Dermis blood vessel endothelial cell (primary cell): ENCODE results near the gene CYP4B1. TPM values are rescaled to one million over a fixed set of nuclear protein-coding genes. Genes with fewer than 3 reads are reported as not detected.
"Not testable (repeated sequence)": the region's sequence is repeated elsewhere in the genome, so short reads cannot be mapped to it uniquely, and the experiment has no call there.

Source experiments
- DNase-seq: peaks from one replicate; pipeline ENCODE4 v3.0.0; 2010
- total RNA-seq: library from RNA; depleted of rRNA; stranded (reverse); fragments of >200 nt; gene quantifications from 2 replicates; pipeline ENCODE4 v1.2.3, GENCODE V29; 2014

The CYP4B1 gene
- total RNA-seq = 0.17 TPM in 1 of 2 replicates, not detected in the other

GRCh38 chr1:46798810-46799209, at the start of gene CYP4B1:
CYP4B1 (plus strand) TSS chr1:46799046; CDS start chr1:46799082, 36 bp downstream.
- no peak for DNase-seq

GRCh38 chr1:46749404-46749803, 49.4 kb upstream of the CYP4B1 start:
- no peak for DNase-seq

- DNase-seq = no peak
Observed at GRCh38 chr1:46749921-46750404, 48.9 kb upstream of the CYP4B1 start.

DNA sequence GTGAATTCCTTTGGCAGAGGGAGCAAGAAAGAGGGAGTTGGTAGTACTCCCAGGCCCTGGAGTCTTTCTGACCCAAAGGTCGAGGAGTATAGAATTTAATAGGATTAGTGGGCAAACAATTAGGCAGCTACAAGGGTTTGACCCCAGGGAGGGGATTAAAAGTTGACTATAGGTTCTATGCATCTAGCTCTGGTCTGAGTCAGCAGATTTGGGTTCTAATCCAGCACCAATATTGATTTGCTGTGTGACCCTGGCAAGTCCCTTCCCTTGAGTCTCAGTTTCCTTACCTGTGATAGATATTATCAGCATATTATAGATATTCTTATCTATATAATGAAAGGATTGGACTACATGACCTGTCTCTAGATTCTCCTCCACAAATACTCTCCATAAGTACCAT, 44.9 kb upstream of the CYP4B1 start:
- no peak for DNase-seq

DNA sequence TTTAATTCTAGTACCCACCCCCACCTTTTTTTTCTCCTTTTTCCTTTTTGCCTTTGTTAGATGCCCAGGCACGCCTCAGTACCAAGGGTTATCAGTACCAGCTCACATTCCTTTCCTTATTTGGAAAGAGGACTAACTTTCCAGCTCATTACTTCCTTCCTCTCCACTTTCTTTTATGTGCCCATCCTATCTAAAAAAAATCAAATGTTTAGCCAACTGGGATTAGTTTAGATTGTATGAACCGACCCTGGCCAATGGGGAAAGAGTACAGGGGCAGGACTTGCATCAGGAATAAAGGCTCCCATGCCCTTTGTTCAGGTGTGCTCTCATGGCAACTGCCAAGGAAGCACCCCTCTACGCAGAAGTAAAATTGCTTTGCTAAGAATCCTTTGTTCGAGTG, 44.1 kb upstream of the CYP4B1 start:
- DNase-seq = peak; percentile 26

GRCh38 chr1:46755121-46755520, 43.7 kb upstream of the CYP4B1 start:
- no peak for DNase-seq

- DNase-seq = no peak
Observed at GRCh38 chr1:46757247-46757955, 41.4 kb upstream of the CYP4B1 start.

DNA sequence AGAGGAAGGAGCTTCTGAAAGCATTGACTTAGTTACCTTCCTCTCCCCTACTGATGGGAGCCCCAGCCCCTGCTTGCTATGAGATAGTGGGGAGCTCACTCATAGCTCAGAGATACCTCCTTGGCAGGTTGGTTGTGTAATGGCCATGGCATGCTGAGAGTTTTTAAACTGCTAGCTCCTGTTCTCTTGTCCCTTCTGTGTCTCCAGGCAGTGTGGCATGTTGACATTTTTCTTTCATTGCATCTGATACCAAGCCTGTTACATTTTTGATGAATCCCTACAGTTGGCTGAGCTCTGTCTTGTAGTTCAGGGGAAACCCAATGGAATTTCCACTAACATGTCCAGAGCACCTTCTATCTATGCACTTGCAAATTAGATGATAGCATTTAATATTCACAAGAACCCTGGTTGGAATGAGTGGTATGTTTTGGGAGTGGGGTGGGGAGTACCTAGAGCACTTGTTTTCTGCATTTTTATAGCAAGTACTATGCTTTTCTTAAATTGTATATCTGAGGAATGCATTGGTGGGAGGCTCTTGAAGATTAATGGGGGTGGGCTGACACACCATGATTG, 40.8 kb upstream of the CYP4B1 start:
- DNase-seq = no peak

- no peak for DNase-seq
Observed at GRCh38 chr1:46760558-46761166, 38.2 kb upstream of the CYP4B1 start.

GRCh38 chr1:46761740-46762139, 37.1 kb upstream of the CYP4B1 start:
- no peak for DNase-seq

GRCh38 chr1:46764402-46764801, 34.4 kb upstream of the CYP4B1 start:
- DNase-seq = no peak

- no peak for DNase-seq
Observed at GRCh38 chr1:46767649-46768282, 31.1 kb upstream of the CYP4B1 start.

GRCh38 chr1:46768445-46768844, 30.4 kb upstream of the CYP4B1 start:
- no peak for DNase-seq

DNA sequence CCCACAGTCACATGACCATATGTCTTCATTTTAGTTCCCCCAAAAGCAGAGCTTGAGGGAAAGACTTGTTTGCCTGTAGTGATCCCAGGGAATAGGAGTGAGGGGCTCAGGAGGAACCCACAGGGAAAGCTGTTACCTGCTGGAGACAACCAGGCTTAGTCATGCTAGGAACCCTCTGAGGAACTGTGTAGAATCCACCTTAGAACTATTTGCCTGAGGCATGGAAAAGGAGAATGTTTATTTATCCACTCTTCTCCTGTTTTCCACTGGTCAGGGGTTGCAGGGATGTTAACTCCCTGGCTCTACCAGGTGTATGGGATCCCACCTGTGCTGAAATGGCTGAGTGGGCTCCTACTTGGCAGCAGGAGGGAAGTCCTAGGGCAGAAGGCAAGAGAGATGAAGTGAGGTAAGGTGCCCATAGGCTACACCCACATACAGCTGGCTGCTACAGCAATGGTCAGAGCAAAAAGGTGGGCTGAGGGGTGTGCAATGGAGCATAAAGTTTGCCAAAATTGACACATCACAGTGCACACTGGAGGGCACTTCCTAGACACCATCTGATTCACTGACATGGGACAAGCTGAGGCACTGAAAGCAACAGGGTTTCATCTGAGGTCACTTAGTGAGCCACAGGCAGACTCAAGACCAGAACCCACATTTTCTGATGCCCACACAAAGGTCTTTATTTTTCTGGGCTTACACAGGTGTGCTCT, 29.7 kb upstream of the CYP4B1 start:
- DNase-seq = no peak

DNA sequence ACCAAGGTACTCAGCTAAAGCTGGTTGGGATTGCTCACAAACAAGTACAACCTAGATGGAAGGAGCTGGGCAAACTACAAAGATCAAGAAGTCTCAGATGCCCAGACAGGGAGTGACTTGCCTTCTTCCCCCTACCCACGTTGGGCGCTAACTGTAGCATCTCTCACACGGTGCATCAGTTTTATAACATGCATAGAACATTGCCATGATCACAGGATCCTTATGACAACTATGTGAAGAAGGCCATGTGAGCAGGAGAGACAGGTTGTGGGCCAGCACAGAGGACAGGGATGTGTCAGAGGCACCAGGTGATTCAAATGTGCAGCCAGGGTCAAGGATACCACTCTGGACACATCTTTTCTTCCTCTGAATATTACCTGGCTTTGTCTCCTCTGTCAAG, 28.3 kb upstream of the CYP4B1 start:
- DNase-seq = no peak

GRCh38 chr1:46772571-46772970, 26.3 kb upstream of the CYP4B1 start:
- no peak for DNase-seq

- DNase-seq = no peak
Observed at GRCh38 chr1:46774297-46774696, 24.5 kb upstream of the CYP4B1 start.

- not testable (repeated sequence) for DNase-seq
Observed at GRCh38 chr1:46778456-46778855, 20.4 kb upstream of the CYP4B1 start.

GRCh38 chr1:46784666-46785065, 14.2 kb upstream of the CYP4B1 start:
- DNase-seq = no peak

- not testable (repeated sequence) for DNase-seq
Observed at GRCh38 chr1:46788634-46789033, 10.2 kb upstream of the CYP4B1 start.

GRCh38 chr1:46790446-46791101, 8.3 kb upstream of the CYP4B1 start:
- no peak for DNase-seq

DNA sequence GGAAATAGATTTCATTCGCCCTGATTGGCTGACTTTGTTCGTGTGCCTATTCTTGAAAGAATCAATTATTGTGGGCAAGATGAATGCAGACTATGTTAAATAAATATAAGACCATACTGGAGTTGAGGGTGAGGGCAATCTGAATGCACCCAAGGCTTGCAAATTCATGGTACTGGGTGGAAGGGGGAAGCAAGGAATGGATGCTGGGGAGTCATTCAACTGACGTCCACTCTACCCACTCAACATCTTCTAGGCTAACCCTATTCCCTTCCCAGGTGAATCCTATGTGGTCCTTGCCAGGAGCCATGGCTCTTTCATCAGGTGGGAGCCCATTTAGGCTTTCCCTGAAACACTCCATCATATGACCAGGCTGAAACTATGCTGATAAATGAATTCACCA, 5.7 kb upstream of the CYP4B1 start:
- no peak for DNase-seq
